Endothelial cell of umbilical vein (primary cell): Measurements from ENCODE around the gene HDAC8. TPM values are rescaled to one million over a fixed set of nuclear protein-coding genes. Genes with fewer than 3 reads are reported as not detected.

ENCODE experiments used
- BruUV-seq: library from RNA; stranded (reverse); fragments of 400-500 nt; replicated peaks from 2 replicates; lab custom pipeline; 2021; lab: Mats Ljungman, UMichigan
- CTCF ChIA-PET: fragments of 300-600, 350-600 bp; sonication (Branson Sonifier 250); formaldehyde crosslinking; loops from one replicate; lab custom pipeline; 2021; ENCODE audit warnings: antibody characterized with exemption, inconsistent platforms; lab: Charles Lee
- POLR2A ChIA-PET: fragments of 300-600, 350-600 bp; sonication (Branson Sonifier 250); formaldehyde crosslinking; loops from one replicate; lab custom pipeline; 2021; ENCODE audit warnings: antibody characterized with exemption, inconsistent platforms; lab: Charles Lee
- DNase-seq: peaks from one replicate; pipeline ENCODE4 v3.0.0-alpha.2; 2011; ENCODE audit warnings: low read depth, low spot score
- FAIRE-seq: peaks from 2 replicates; lab custom pipeline; 2011; peaks lifted over from hg19 to GRCh38; lab: Jason Lieb, UNC
- H2AFZ ChIP-seq: 2 replicates; pipeline ENCODE4 v1.6.0; 2012; ENCODE audit warnings: low read depth, low read length, control low read depth, inconsistent platforms
- H3K27ac ChIP-seq: 2 replicates; pipeline ENCODE4 v1.5.1; 2011; ENCODE audit warnings: low read depth, mild to moderate bottlenecking, control low read depth, low read length, moderate library complexity; ENCODE audit not compliant: insufficient read depth
- H3K27me3 ChIP-seq, 2 experiments: 2 replicates each; pipeline versions ENCODE4 v1.6.0 to v1.6.1; 2011; ENCODE audit warnings: low read length in 2 of 2, mixed read lengths in 1 of 2; ENCODE audit not compliant: control insufficient read depth in 2 of 2, insufficient read depth in 2 of 2
- H3K36me3 ChIP-seq, 2 experiments: 2 replicates in 1 of 2; 3 replicates in 1 of 2; pipeline ENCODE4 v1.5.1; 2011; ENCODE audit warnings: low read length in 2 of 2, mild to moderate bottlenecking in 1 of 2, moderate library complexity in 1 of 2; ENCODE audit not compliant: control insufficient read depth in 2 of 2, insufficient read depth in 2 of 2; ENCODE audit errors: extremely low read depth in 1 of 2
- H3K4me1 ChIP-seq: 3 replicates; pipeline ENCODE4 v1.5.1; 2011; ENCODE audit warnings: mild to moderate bottlenecking, low read length; ENCODE audit not compliant: control insufficient read depth, insufficient read depth; ENCODE audit errors: extremely low read depth
- H3K4me2 ChIP-seq: 2 replicates; pipeline ENCODE4 v1.6.1; 2011; ENCODE audit warnings: low read length, control low read depth, mixed read lengths; ENCODE audit not compliant: insufficient read depth
- H3K4me3 ChIP-seq, 3 experiments: fragments of 200-600 bp in 1 of 3; sonication (generic), shearing (Covaris generic) in 1 of 3; replicated peaks in 1 of 3; 2 replicates each; pipeline ENCODE4 v1.5.1; 2011 to 2016; ENCODE audit warnings: control low read depth in 3 of 3, low read length in 3 of 3, mild to moderate bottlenecking in 2 of 3, inconsistent platforms in 1 of 3, low read depth in 1 of 3, moderate library complexity in 1 of 3; ENCODE audit not compliant: insufficient read depth in 1 of 3
- H3K79me2 ChIP-seq: 2 replicates; pipeline ENCODE4 v1.6.0; 2012; ENCODE audit warnings: low read length, inconsistent platforms; ENCODE audit not compliant: control insufficient read depth, insufficient read depth
- H3K9ac ChIP-seq: replicated peaks from 2 replicates; pipeline ENCODE3; 2011; ENCODE audit warnings: low read length, control low read depth; ENCODE audit not compliant: insufficient read depth; ENCODE audit errors: extremely low read depth
- H3K9me1 ChIP-seq: replicated peaks from 3 replicates; pipeline ENCODE4 v1.6.0; 2011; ENCODE audit warnings: mild to moderate bottlenecking, low read length; ENCODE audit not compliant: control insufficient read depth, insufficient read depth; ENCODE audit errors: extremely low read depth
- H3K9me3 ChIP-seq: replicated peaks from 2 replicates; pipeline ENCODE4 v1.5.1; 2012; ENCODE audit warnings: low read length, inconsistent platforms; ENCODE audit not compliant: control insufficient read depth, insufficient read depth
- H4K20me1 ChIP-seq: replicated peaks from 2 replicates; pipeline ENCODE3; 2011; ENCODE audit warnings: mild to moderate bottlenecking, low read length; ENCODE audit not compliant: control insufficient read depth, insufficient read depth; ENCODE audit errors: extremely low read depth
- CTCF ChIP-seq, 2 donors: IDR thresholded peaks; 1 replicate in 1 of 2; 2 replicates in 1 of 2; pipeline ENCODE4 v1.5.1; 2011; ENCODE audit warnings: low read length in 2 of 2, mild to moderate bottlenecking in 2 of 2, moderate library complexity in 2 of 2, control low read depth in 1 of 2, inconsistent platforms in 1 of 2, low read depth in 1 of 2; ENCODE audit not compliant: insufficient read depth in 1 of 2; ENCODE audit errors: extremely low read depth in 1 of 2
- EZH2 ChIP-seq: IDR thresholded peaks from 2 replicates; pipeline ENCODE4 v1.6.1; 2012; ENCODE audit warnings: borderline replicate concordance, low read depth, mild to moderate bottlenecking, moderate library complexity, low read length, inconsistent platforms; ENCODE audit not compliant: severe bottlenecking
- FOS ChIP-seq: IDR thresholded peaks from 2 replicates; pipeline ENCODE4 v1.6.1; 2011; ENCODE audit warnings: mild to moderate bottlenecking, low read length, moderate library complexity, borderline replicate concordance; ENCODE audit not compliant: insufficient read depth
- GATA2 ChIP-seq: IDR thresholded peaks from 2 replicates; pipeline ENCODE4 v1.7.0; 2011; ENCODE audit warnings: low read depth, mild to moderate bottlenecking, moderate library complexity, mixed read lengths, low read length; ENCODE audit not compliant: insufficient read length, insufficient read depth
- JUN ChIP-seq: IDR thresholded peaks from 2 replicates; pipeline ENCODE4 v1.6.1; 2011; ENCODE audit warnings: borderline replicate concordance, low read depth; ENCODE audit not compliant: insufficient read length, insufficient read depth
- MAX ChIP-seq: IDR thresholded peaks from 2 replicates; pipeline ENCODE4 v1.6.1; 2011; ENCODE audit not compliant: insufficient read depth, insufficient read length
- MYC ChIP-seq: IDR thresholded peaks from one replicate; pipeline ENCODE4 v1.6.1; 2011; ENCODE audit warnings: mild to moderate bottlenecking, low read depth, low read length
- POLR2A ChIP-seq: IDR thresholded peaks from 2 replicates; pipeline ENCODE4 v1.6.1; 2012; ENCODE audit warnings: low read depth, mild to moderate bottlenecking, control low read depth, low read length
- POLR2AphosphoS5 ChIP-seq: IDR thresholded peaks from 2 replicates; pipeline ENCODE4 v1.6.1; 2012; ENCODE audit warnings: low read depth, mild to moderate bottlenecking, control low read depth, low read length, moderate library complexity; ENCODE audit not compliant: insufficient read depth
- dilution Hi-C: fragments of 300-500 bp; cut with MboI; formaldehyde crosslinking; loops from one replicate; pipeline ENCODE4 v1.15.0; 2019; ENCODE audit warnings: low sequenced_read_pairs; ENCODE audit not compliant: extremely low pct_ligation_motif_present
- intact Hi-C: fragments of 100-400 bp; cut with micrococcal nuclease; formaldehyde crosslinking; loops from one replicate; pipeline ENCODE4 v1.10.0; 2022
- polyA plus RNA-seq, 4 experiments: library from polyadenylated mRNA; depleted of rRNA in 3 of 4; stranded (reverse) in 3 of 4; unstranded in 1 of 4; fragments of >200 nt; gene quantifications; 2 replicates each; pipeline versions ENCODE4 v1.2.1 to v1.2.3, GENCODE V29; 2011 to 2012; ENCODE audit warnings: missing spikeins in 1 of 4
- total RNA-seq: library from RNA; stranded (reverse); gene quantifications from 2 replicates; pipeline ENCODE4 v1.2.3, GENCODE V29; 2021

HDAC8 gene
- total and polyA plus RNA-seq, 2 donors (not counting 3 experiments of a cell fraction or from before 2014, with no cell fraction given) = 17.6 to 37.2 TPM

GRCh38 chrX:72346302-72346949, 226.2 kb downstream of the HDAC8 start:
- no peak overlapping the region for H3K4me3 ChIP-seq
- ChIA-PET CTCF (no interaction called here), POLR2A (no interaction called here)
- intact Hi-C loops = no loop called here
- H3K27ac ChIP-seq = no peak overlapping the region
- H3K27me3 ChIP-seq = no peaks in the 10 kb centered on the region
- peaks cover 0 to 5% of the 10 kb centered on the region in 2 experiments for H3K36me3 ChIP-seq
- no peaks in the 10 kb centered on the region for H3K9me3 ChIP-seq
- H3K9ac ChIP-seq = no peak overlapping the region
- no TSS peak for BruUV-seq
- H4K20me1 ChIP-seq = no peaks in the 10 kb centered on the region
- H3K9me1 ChIP-seq = no peaks in the 10 kb centered on the region
- TF ChIP-seq JUN = no peak
- TF ChIP-seq MYC = no peak
- no peak for TF ChIP-seq CTCF (IDR thresholded peaks at IDR 0.05; ENCODE audit: extremely low read depth in 1 of 2, insufficient read depth in 1 of 2, low read depth in 1 of 2, low read length in 2 of 2)
- no peak for TF ChIP-seq GATA2
- no peak for TF ChIP-seq POLR2AphosphoS5
- TF ChIP-seq MAX = no peak
- no peak for TF ChIP-seq EZH2
- TF ChIP-seq FOS = no peak
- no peak for TF ChIP-seq POLR2A
- no peaks in the 10 kb centered on the region for H3K79me2 ChIP-seq
- H2AFZ ChIP-seq = no peak overlapping the region
- H3K4me2 ChIP-seq = no peak overlapping the region
- no peaks in the 10 kb centered on the region for H3K4me1 ChIP-seq
- dilution Hi-C loops = no loop called here
- DNase-seq (no peak), FAIRE-seq (no peak)
